D721Med (cell line): ENCODE measurements around the gene AGFG2.

Experiments used
- DNase-seq: peaks from one replicate; pipeline ENCODE4 v3.0.0; 2011; ENCODE audit warnings: low spot score; ENCODE audit not compliant: insufficient read length
- FAIRE-seq: peaks from 2 replicates; lab custom pipeline; 2011; peaks lifted over from hg19 to GRCh38; lab: Jason Lieb, UNC
- TF ChIP-seq, protein P1 (sequence below): IDR thresholded peaks from 2 replicates; pipeline ENCODE4 v1.5.1; 2012; ENCODE audit warnings: mild to moderate bottlenecking, control low read depth; ENCODE audit not compliant: insufficient read depth; ENCODE audit errors: missing control alignments

The AGFG2 gene

GRCh38 chr7:100584054-100584682, 45.2 kb downstream of the AGFG2 start:
- DNase-seq (no peak), FAIRE-seq (no peak)
- TF ChIP-seq, protein P1, sequence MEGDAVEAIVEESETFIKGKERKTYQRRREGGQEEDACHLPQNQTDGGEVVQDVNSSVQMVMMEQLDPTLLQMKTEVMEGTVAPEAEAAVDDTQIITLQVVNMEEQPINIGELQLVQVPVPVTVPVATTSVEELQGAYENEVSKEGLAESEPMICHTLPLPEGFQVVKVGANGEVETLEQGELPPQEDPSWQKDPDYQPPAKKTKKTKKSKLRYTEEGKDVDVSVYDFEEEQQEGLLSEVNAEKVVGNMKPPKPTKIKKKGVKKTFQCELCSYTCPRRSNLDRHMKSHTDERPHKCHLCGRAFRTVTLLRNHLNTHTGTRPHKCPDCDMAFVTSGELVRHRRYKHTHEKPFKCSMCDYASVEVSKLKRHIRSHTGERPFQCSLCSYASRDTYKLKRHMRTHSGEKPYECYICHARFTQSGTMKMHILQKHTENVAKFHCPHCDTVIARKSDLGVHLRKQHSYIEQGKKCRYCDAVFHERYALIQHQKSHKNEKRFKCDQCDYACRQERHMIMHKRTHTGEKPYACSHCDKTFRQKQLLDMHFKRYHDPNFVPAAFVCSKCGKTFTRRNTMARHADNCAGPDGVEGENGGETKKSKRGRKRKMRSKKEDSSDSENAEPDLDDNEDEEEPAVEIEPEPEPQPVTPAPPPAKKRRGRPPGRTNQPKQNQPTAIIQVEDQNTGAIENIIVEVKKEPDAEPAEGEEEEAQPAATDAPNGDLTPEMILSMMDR: no peak

DNA sequence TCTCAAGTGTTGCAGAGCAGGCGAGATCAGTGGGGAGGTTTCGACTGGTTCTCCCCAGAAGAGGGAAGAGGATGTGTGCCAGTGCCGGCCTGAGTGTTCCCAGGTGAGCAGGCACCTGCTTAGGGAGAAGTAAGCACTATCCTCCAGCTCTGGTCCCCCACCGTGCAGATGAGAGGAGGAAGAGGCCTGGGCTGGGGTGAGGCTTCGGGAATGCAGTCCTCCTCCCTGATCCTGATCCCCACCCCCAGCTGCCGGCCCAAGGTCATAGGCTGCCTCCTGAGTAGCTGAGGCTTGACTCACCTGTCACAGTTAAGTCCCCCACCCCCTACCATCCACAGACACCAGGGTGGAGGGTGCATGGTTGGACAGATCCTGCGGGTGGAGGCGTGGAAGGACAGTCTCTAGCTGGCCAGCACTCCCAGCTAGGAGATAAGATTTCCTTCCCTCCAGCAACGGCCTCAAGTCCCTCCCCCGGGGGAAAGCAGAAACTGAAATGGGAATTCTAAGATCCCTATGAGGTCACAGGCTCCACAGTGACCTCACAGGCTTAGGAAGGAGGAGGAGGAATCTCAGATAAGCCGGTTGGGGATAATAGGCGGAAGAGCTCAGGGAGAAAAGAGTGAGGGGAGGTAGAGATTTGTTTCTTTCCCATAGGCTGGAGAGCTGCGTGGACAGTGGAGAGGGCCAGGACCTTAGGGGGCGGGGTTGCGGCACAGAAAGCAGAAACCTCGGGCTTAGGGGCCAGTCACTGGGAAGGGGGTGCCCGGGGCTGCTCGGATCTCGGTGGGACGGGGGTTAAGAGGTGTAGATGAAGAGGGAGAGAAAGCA, 45.9 kb downstream of the AGFG2 start:
- no peak for FAIRE-seq
- TF ChIP-seq, protein P1: no peak
- DNase-seq: peak; percentile 75

- TF ChIP-seq, protein P1: no peak
- DNase-seq (peak; percentile 97), FAIRE-seq (no peak)
Measured at GRCh38 chr7:100585511-100586265, 46.7 kb downstream of the AGFG2 start, which contains the start of gene LRCH4. TSS of gene LRCH4 (minus strand) at chr7:100586129. CDS start at chr7:100586100, 29 bp downstream.

GRCh38 chr7:100586266-100587025, 47.4 kb downstream of the AGFG2 start, which contains the start of gene FBXO24:
TSS of gene FBXO24 (plus strand) at chr7:100586328. CDS start at chr7:100586626, 298 bp downstream.
- TF ChIP-seq, protein P1: no peak
- peak; percentile 74 for FAIRE-seq
- peak; percentile 97 for DNase-seq

DNA sequence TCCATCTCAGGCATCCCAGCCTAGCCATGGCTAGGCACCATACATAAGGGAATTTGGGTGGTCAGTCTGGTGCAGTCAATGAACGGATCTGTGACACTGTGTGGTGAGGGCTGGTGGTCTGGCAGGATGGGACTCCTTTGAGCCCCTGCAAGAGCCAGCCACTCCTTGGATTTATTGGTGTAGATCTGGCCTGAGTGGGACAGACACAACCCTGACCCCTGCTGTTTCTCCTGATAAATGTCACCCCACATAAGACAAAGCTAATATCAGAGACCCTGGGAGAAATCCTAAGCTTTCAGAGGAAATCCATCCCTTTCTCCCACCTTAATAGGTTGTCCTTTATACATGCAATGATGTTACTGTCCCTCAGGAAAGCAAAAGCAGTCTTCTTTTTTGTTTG, 49.4 kb downstream of the AGFG2 start:
- DNase-seq (no peak), FAIRE-seq (no peak)
- TF ChIP-seq, protein P1: peak; percentile 26

DNA sequence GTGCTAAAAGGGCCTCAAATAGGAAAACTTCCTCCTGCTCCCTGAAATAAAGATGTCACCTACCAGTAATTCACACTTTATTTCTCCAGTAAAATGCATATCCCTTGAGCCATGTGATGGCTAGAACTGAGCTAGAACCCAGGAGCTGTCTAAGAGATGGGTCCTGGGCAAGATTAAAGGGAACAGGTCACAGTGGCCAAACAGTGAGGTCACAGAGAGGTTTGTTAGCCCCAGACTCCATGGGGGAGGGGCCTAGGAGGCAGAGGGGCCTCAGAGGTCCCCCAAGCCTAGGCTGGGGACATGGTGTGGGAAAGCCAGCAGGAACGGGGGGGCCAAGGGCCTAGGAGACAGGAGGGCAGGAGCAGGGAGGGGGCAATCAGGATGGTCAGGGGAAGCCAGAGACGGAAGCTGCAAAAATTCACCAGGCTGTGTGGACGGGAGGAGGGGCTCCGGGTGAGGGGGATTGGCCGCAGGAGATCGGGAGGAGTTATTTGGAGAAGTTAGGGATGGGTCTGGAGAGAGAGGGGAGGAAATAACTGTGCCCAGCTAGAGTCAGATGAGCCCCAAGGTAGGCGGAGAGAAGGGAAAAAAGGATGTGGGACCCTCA, 50.4 kb downstream of the AGFG2 start:
- TF ChIP-seq, protein P1: no peak
- no peak for DNase-seq
- no peak for FAIRE-seq
